Stimulated activated CD8-positive, alpha-beta memory T cell treated with anti-CD3 and anti-CD28 coated beads, Interleukin-15, amount 100 ng/mL, for 4 hours (primary cell): ENCODE measurements around the gene P2RX6.
"Not testable (repeated sequence)": the region's sequence is repeated elsewhere in the genome, so short reads cannot be mapped to it uniquely, and the experiment has no call there.

Experiments used
- DNase-seq, 2 donors: peaks; one replicate each; pipeline ENCODE4 v3.0.0-alpha.2; 2020; ENCODE audit warnings: low read depth in 2 of 2

The P2RX6 gene

DNA sequence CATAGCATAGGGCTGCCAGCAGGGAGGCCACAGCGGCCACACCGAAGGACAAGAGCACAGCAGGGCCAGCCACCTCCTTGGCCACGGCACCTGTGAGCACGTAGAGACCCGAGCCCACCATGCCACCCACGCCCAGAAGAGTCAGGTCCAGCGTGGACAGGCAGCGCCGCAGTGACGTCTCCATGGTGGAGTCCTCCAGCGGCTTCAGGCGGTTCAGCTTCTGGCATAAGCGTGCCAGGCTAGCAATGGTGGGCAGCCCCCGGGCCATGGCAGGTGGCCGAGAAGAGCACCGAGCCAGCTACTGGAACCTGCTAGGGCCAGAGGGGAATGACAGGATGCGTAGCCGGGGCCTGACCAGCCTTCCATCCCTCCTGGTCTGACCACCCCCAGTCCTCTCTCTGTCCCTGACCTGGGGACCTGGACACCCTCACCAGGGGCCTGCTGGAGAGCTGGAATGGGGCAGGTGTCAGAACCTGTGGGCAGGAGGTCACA, 16.6 kb downstream of the P2RX6 start:
- DNase-seq: no peak

DNA sequence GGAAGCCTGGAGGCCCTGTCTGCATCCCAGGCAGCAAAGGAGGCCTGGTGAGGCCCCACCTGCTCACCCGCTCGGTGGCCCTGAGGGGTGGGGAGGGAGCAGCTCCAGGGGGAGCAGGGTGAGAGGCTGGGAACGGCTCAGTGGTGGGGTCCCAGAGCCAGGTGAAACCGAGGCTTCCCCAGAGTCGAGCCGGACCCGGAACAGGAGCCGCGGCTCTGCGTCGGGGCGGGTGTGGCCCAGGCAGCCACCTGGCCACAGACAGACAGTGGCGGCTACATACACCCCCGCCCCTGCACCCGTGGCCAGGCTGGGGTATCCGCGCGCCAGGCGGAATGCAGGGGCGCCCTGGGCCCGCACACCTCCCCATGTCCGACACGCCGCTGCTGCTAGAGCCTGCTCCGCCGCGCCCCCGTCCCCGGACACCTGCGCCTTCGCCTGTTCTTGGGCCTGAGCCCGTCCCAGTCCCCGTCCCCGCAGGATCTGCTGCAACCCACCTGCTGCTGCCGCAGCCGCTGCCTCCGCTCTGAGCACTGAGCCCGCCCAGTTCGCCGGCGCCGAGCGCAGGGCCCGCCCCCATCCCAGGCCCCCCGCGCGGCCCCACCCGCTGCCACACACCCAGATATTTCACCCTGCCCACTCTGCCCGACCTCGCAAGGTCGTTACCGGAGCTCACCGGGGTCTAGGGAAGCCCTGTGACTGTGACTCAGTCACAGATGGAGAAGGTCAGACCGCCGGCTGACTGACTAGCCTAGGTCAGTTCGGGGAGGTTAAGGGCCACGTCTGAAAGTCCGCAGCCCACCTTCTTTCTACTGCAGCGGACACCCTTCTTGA, 17.3 kb downstream of the P2RX6 start, which contains the start of gene SLC7A4:
SLC7A4 (minus strand) TSS at position 525 of the 831 bp plus-strand sequence. CDS start 749 bp downstream, outside the sequence.
- no peak for DNase-seq

DNA sequence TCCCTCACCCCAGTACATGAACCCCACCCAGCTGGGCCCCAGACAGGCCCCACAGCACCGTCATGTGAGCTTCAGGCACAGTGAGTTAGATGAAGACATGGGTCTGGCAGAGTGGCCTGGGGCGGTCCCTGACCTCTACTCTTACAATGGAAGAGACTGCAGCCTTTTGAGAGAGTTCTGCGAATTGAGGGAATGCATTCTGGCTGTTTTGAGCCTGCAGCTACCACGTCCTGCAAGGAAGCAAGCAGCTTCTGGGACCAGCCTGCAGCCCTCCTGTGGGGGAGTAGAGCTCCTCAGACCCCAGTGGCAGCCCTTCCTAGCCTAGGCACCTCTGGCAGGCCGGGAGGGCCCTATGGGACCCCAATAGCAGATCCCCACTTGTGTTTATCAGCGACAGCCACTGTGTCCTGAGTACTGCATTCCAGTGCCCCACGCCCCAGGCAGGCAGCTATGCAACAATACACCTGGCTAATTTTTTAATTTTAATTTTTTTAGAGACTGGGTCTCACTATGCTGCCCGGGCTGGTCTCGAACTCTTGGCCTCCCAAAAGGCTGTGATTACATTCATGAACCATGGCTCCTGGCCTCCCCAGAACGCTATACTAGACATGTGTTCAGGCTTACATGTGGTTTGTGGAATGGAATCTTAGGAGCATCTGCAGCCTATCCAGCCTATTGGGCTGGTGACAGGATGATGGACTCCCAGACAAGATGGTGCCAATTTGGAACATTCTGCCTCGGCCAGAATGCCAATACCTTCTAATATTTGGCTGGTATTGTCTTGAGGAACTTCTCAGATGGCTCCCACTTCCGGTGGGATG, 18.1 kb downstream of the P2RX6 start:
- no peak for DNase-seq

DNA sequence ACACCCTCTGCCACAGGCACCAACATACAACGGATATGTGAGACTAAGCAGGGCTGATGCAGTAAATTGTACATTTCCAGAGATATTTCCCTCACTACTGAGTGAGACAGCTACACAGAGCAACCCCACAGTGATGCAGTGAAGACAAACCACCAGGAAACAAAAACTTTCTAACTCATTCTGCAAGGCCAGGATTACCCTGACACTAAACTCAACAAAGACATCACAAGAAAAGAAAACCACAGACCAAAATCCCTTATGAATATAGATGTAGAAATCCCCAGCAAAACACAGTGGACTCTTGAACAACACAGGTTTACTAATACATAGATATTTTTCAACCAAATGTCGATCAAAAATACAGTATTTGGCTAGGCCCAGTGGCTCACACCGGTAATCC, 18.9 kb downstream of the P2RX6 start:
- DNase-seq: no peak

DNA sequence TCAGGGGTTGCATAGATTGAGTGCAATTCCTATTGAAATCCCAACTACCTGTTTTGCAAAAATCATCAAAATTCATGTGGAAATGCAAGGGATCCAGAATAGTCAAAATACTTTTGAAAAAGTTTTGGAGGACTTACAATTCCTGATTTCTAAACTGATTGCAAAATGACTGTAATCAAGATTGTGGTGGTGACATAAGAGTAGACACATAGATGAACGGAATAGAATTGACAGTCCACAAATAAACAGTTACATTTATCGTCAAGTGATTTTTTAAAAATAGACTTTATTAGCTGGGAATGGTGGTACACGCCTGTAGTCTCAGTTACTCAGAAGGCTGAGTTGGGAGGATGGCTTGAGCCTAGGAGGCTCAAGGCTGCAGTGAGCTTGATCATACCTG, 20.0 kb downstream of the P2RX6 start:
- no peak for DNase-seq

GRCh38 chr22:21038405-21038804, 23.4 kb downstream of the P2RX6 start:
- DNase-seq: no peak

DNA sequence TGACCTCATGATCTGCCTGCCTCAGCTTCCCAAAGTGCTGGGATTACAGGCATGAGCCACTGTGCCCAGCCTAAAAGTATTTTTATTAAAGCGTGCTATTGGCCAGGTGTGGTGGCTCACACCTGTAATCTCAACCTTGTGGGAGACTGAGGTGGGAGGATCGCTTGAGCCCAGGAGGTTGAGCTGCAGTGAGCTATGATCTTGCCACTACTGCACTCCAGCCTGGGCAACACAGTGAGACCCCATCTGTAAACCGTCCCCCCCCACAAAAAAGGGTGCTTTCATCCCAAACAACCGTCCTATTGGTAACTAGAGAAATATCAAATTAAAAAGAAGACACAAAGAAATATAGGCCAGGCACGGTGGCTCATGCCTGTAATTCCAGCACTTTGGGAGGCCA, 24.2 kb downstream of the P2RX6 start:
- not testable (repeated sequence) for DNase-seq

DNA sequence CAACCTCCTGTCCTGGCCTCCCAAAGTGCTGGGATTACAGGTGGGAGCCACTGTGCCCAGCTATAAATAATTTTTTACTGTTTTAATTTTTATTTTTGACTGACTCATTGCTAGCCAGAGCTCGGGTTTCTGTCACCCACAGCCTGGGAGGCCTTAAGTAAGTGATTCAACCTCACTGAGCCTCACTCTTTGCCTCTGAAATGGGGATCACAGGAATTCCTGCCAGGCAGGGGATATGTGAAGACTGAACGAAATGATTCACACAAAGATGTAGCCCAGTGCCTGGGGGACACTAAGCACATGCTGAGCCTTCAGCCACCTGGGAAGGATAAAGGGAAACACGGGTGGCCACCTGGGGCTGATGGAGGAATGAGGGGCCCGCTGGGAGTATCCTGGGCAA, 27.0 kb downstream of the P2RX6 start:
- DNase-seq: no peak

DNA sequence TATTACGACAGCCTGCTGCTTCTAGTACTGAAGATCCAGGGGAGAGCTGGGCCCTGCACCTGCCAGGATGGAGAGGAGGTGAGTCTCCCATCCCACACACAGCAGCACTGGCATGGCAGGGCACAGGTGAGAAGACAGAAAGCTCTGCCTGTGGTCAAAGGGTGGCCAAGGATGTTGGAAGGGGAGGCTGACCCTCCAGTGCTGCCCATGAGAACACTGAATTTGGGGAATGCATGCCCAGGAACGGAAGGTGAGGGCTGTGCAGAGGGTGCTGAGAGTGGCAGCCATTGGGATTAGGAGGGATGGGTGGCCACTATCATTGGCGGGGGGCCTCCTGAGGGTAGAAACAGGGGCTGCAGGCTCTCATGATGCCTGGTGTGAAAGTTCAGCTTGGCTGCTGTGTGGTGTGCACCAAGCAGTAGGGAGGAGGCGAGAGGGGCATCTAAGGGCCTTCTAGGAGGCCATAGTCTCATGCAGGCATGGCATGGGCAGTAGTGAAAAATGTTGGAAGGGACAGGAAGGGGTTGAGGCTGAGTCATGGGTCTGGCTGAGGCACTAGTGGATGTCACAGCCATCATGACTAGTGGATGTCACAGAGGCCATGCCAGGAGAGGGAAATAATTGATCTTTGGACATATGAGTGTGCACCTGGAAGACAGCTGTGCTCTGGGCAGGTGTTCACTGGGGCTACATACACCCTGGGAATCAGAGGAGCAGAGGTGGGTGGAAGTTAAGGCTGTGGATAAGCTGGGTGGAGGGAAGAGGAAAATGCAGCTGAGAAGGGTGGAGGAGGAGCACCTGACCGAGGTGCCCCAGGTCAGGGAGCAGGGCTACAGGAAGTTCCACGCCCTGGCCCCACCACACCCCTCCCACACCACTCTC, 28.3 kb downstream of the P2RX6 start:
- DNase-seq: no peak

- DNase-seq: no peak
Observed at GRCh38 chr22:21043860-21044535, 29.0 kb downstream of the P2RX6 start.

GRCh38 chr22:21044931-21045584, 30.1 kb downstream of the P2RX6 start:
- DNase-seq: no peak

DNA sequence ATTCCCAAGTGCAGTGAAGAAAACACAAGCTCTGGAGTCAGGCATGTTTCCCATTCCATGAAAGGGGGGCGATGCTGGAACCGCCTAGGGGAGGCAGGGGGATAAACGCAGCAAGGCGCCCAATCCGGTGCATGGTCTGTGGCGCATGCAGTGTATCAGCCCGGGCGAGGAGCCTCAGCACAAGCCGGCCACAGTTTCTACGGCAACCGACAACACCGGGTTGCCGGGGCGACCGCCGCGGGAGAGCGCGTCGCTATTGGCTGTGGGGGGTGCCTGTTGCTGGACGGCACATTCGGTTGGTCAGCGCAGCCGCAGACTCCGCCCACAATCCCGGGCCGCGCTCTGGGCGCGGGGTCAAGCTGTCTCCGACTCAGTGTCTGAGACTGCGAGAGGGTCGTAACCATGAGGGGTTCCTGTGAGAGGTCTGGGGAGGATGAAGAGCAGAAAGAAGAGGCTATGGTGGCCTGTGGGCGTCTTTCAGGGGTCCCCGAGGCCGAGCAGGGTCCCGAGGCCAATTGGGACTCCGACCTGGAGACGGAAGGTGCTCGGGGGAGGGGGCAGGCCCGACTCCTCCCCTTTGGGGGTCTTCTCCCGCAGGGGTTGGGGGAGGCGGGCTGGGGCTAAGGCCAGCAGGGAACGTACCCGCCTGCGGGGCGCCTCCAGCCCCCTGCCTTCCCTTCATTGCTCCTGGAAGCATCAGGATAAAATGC, 30.8 kb downstream of the P2RX6 start, which contains the start of gene LRRC74B:
LRRC74B (plus strand) TSS at position 362 of the 710 bp plus-strand sequence; CDS start at position 403, 41 bp downstream.
- peak; percentile 27 to 42 for DNase-seq

DNA sequence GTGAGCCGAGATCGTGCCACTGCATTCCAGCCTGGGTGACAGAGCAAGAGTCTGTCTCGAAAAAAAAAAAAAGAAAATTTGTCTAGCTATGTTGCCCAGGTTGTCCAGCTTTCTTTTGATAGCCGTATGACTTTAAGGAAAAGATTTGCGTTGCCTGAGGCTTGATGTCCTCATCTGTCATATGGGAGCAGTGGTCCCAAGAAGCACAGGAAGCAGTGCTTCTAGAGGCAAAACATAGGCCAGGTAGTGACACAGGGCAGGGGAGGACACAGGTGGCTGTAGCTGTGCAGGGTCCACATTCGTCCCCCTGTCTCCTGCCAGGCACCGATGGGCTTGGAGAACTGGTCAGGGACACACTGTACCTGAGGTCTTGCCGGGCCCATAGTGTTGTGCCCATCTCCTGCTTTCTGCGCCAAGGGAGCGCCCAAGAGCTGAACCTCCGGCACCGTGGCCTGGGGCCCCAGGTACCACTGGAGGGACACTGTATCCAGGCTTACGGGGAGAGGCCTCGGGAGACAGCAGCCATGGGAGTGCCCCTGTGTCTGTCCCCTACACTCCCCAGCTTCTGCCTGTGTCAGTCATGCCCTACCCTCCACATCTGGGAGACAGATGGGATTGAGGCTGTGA, 32.2 kb downstream of the P2RX6 start:
- DNase-seq: no peak

GRCh38 chr22:21047730-21048129, 32.8 kb downstream of the P2RX6 start:
- DNase-seq: no peak

DNA sequence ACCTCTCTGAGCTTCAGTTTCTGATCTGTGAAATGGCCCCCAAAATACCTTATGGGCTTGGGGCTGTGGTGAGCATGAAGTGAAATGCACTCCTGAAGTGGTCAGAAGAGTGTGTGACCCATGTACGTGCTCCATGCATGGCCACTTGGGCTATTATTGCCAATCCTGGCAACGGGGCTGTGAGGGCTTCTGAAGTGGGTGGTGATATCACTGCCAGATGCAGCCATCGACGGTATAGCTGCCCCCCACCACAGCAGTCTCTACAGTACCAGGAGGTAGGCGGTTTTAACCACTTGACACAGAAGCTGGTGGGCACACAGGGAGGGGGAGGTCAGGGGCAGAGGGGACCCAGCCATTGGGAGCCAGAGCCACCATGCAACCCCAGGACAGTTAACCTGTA, 33.5 kb downstream of the P2RX6 start:
- DNase-seq: not testable (repeated sequence)

DNA sequence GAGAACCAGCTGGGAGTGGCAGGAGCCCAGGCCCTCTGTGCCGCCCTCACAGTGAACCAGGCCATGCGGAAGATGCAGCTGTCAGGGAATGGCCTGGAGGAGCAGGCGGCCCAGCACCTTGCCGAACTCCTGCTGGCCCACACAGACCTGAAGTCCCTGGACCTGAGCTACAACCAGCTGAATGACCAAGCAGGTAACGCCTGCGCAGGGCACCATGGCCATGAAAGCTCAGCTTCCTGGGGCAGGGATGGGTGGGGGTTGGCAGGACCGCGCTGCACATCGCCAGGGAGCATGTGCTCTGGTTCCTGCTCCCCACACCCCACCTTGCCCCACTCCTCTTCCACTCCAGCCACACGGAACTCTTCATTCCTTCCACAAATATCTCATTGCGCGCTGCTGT, 34.0 kb downstream of the P2RX6 start:
- DNase-seq: not testable (repeated sequence)

DNA sequence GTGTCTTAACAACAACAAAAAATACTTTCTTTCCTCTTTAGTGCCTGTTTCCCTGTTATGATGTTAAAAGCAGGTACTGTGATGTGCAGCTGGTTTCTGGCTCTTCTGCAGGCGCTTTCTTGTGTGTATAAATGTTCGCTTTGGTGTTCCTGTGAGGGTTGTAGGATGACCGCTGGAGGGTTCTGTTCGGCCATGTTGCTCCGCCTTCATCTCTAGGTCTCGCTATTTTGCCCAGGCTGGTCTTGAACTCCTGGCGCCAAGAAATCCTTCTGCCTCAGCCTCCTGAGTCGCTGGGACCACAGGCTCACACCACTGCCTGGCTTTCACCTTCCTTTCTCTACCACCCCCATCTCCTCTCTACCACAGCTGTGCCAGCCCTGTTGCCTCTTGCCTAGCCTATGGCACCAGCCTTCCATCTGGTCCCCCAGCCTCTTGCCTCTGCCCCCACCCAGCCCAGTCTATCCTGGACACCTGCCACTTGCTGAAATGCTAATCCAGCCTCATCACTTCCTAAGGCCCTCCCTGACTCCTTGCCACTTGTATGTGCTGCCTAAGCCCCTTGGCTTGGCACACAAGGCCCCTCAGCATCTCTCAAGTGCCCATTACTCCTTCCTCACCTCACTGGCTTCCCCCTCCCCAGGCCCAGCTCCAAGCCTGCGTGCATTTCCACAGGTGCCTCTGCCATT, 36.3 kb downstream of the P2RX6 start:
- no peak for DNase-seq

DNA sequence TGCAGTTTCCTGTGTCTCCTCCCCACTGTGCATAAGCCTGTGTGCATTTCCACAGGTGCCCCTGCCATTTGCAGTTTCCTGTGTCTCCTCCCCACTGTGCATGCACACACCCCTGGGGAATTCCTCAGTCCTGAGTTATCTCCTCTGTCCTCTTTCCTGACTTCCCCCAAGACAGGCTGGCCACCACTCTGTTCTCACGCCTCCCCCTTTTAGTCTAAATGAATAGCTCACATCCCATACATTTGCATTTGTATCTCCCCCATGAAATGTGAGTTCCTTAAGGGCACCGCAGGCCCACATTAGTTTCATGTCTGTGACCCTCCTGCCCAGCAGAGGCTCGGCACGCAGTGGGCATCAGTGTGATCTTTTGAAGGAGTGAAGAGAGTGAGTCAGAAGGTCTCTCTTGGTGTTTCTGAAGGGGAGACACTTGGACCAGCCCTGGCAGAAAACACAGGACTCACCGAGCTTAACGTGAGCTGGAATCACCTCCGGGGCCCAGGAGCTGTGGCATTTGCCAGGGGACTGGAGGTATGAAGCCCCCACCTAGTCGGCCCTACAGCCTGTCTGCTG, 37.0 kb downstream of the P2RX6 start:
- DNase-seq: no peak
